Activated CD8-positive, alpha-beta memory T cell treated with anti-CD3 and anti-CD28 coated beads, Interleukin-2, amount 50 U/mL, for 1 hour (primary cell): ENCODE results near the gene BLOC1S4.
"Not testable (repeated sequence)": the region's sequence is repeated elsewhere in the genome, so short reads cannot be mapped to it uniquely, and the experiment has no call there.

Source experiments
- DNase-seq: peaks from one replicate; pipeline ENCODE4 v3.0.0-alpha.2; 2020; ENCODE audit errors: extremely low read depth

Gene BLOC1S4

GRCh38 chr4:6718932-6719610, 3.1 kb downstream of the BLOC1S4 start:
- DNase-seq, result no peak

- no peak for DNase-seq
Measured at GRCh38 chr4:6719611-6720179, 3.7 kb downstream of the BLOC1S4 start.

GRCh38 chr4:6720202-6720699, 4.3 kb downstream of the BLOC1S4 start:
- DNase-seq, result peak; percentile 54

GRCh38 chr4:6721121-6721520, 5.1 kb downstream of the BLOC1S4 start:
- DNase-seq, result no peak

- no peak for DNase-seq
Measured at GRCh38 chr4:6722891-6723290, 6.9 kb downstream of the BLOC1S4 start.

- no peak for DNase-seq
Measured at GRCh38 chr4:6723851-6724250, 7.9 kb downstream of the BLOC1S4 start.

GRCh38 chr4:6724421-6725111, 8.6 kb downstream of the BLOC1S4 start:
- DNase-seq, result no peak

- not testable (repeated sequence) for DNase-seq
Measured at GRCh38 chr4:6725427-6725961, 9.5 kb downstream of the BLOC1S4 start.

GRCh38 chr4:6727081-6727942, 11.3 kb downstream of the BLOC1S4 start:
- DNase-seq, result no peak

DNA sequence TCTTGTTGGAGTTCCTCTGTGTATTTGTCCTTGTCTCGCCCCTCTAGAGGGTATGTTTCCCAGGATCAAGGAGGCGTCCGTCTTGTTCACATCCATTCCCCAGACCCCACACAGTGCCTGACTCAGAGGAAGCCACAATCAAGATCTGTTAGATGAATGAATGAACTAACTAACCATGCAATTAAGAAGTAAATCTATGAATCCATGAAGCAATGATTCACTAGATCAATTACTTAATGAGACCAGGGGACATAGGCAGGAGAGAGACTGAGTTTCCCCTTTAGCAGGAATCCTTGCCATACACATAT, 11.9 kb downstream of the BLOC1S4 start:
- no peak for DNase-seq

DNA sequence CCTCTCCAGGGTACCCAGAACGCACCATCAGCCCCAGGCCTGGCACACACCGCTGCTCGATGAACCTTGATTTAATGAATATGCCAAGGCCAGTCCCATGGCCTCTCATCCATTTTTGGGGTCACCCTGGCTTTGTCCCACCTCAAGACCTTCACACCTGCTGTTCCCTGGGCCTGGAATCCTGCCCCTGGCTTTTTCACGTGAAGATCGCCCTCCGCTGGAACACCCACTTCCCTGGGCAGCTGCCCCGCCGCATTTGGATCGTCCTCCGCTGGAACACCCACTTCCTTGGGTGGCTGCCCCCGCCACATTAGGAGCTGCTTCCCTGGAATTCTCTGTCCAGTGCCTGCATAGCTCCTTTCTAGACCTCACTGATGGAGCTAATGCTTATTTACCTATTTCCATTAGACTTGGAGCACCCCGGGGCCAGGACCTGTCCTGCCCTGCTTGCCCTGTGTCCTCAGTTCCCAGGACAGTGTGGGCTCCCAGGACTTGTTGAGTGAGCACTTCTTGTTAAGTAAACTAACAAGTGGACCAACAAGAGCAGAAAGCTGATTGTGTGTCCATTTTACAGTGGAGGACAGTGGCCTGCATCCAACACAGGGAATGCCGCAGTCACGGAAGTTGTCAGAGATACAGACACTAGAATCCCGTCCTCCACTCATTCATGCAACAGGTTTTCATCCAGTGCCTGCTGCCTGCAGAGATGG, 12.5 kb downstream of the BLOC1S4 start:
- DNase-seq, result no peak

- no peak for DNase-seq
Measured at GRCh38 chr4:6730603-6731317, 14.8 kb downstream of the BLOC1S4 start.

DNA sequence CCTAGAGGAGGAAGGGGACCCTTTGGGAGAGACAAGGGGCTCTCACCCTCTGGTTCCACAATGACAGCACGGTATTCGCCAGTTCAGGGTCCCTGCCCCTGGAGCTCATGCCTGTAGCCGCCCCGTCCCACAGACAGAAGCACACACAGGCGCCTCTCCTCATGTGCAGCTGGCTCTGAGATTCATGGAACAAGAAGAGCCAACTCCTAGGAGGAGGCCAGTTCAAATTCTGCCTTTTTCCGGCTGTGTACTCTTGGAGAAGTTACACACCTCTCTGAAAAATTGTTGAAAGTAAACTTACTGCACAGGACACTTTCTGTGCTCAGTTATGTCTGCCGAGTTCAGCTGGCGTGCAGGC, 15.3 kb downstream of the BLOC1S4 start:
- DNase-seq, result no peak

DNA sequence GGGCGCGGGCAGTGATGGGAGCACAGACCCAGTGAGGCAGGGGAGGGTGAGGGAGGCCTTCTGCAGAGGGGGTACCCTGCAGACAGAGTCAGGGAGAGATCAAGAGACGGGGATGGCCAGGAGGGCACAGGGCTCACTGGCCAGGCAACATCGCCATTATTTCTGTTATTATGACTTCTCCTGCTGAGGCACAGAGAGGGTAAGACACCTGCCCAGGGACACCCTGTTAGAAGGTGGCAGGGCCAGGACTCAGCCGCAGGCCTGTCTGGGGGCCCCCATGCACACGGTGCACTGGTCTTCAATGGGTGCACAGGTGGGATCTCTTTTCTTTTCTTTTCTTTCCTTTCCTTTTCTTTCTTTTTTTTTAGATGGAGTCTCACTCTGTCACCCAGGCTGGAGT, 15.8 kb downstream of the BLOC1S4 start:
- no peak for DNase-seq

GRCh38 chr4:6732441-6733357, 16.7 kb downstream of the BLOC1S4 start:
- no peak for DNase-seq

DNA sequence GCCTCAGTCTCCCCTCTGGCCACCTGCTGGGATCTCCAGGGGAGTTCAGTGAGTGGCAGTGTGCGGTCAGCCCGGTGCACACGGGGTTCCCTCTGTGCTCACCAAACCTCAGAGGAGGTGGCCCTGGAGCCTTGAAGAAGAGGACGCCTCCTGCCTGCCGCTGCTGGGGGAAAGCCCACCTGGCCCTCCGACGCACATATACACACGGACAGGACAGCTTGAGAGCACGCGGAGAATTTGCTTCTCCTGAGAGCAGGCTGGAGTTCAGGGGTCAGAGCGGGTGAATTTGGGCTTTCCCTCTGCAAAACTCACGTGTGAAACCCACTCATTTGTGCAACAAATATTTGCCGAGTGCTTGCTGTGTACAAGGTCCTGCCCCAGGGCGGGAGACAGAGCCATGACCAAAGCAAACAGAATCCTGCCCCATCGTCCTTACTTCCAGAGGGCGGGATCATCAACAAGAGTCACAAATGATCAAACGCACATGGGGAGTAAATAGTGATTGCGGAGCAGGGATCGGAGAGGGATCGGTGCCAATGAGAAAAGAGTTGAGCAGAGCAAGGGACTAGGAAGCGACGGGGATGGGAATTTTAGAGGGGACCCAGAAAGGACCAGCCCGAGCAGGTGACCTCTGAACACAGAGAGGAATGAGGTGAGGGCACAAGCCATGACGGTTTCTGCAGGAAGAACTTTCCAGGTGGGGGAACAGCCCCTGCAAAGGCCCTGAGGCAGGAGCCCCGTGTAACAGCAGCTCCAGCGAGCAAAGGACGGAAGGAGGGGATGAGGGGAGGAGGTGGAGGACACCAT, 17.6 kb downstream of the BLOC1S4 start:
- no peak for DNase-seq

- DNase-seq, result no peak
Measured at GRCh38 chr4:6734165-6734786, 18.3 kb downstream of the BLOC1S4 start.

GRCh38 chr4:6739920-6740319, 23.9 kb downstream of the BLOC1S4 start:
- DNase-seq, result no peak
